H1 (cell line): ENCODE measurements around the gene ANKFN1. TPM values are rescaled to one million over a fixed set of nuclear protein-coding genes. Genes with fewer than 3 reads are reported as not detected.
A peak's percentile ranks its signal among the peaks of the same experiment; 100 is the strongest.

Experiments
- CTCF ChIA-PET: fragments of 300-600 bp; sonication (Branson Sonifier 250); formaldehyde crosslinking; loops from one replicate; lab custom pipeline; 2021; ENCODE audit not compliant: partially characterized antibody; lab: Charles Lee
- POLR2A ChIA-PET: fragments of 300-600 bp; sonication (Branson Sonifier 250); formaldehyde crosslinking; loops from one replicate; lab custom pipeline; 2021; ENCODE audit warnings: inconsistent platforms; ENCODE audit not compliant: partially characterized antibody; lab: Charles Lee
- DNase-seq, 2 experiments: peaks; one replicate each; pipeline versions ENCODE4 v3.0.0 to v3.0.0-alpha.2; 2010 to 2022; ENCODE audit warnings: low spot score in 2 of 2, low read depth in 1 of 2, mixed read lengths in 1 of 2
- FAIRE-seq: peaks from 2 replicates; lab custom pipeline; 2011; peaks lifted over from hg19 to GRCh38; lab: Jason Lieb, UNC
- H2AFZ ChIP-seq: 2 replicates; pipeline ENCODE4 v1.8.1; 2012; ENCODE audit warnings: low read length, inconsistent platforms
- H2AK5ac ChIP-seq: 2 replicates; pipeline ENCODE4 v1.6.1; 2013; ENCODE audit warnings: low read depth, low read length
- H2BK120ac ChIP-seq: replicated peaks from 2 replicates; pipeline ENCODE3; 2013; ENCODE audit warnings: low read depth, low read length, inconsistent platforms
- H2BK12ac ChIP-seq: 2 replicates; pipeline ENCODE4 v1.6.1; 2013; ENCODE audit warnings: low read depth, low read length
- H2BK15ac ChIP-seq: 2 replicates; pipeline ENCODE4 v1.6.1; 2013; ENCODE audit warnings: low read length
- H2BK20ac ChIP-seq: 2 replicates; pipeline ENCODE4 v1.6.1; 2013; ENCODE audit warnings: low read length
- H2BK5ac ChIP-seq: 2 replicates; pipeline ENCODE4 v1.6.1; 2013; ENCODE audit warnings: low read depth, low read length
- H3K14ac ChIP-seq: 2 replicates; pipeline ENCODE4 v1.6.1; 2013; ENCODE audit warnings: inconsistent platforms; ENCODE audit not compliant: insufficient read length
- H3K18ac ChIP-seq: 2 replicates; pipeline ENCODE4 v1.6.1; 2013; ENCODE audit warnings: low read length; ENCODE audit errors: extremely low read depth
- H3K23ac ChIP-seq: 2 replicates; pipeline ENCODE4 v1.6.1; 2013; ENCODE audit warnings: inconsistent platforms; ENCODE audit not compliant: insufficient read length
- H3K23me2 ChIP-seq: 2 replicates; pipeline ENCODE4 v1.6.1; 2013; ENCODE audit warnings: low read depth, low read length
- H3K27ac ChIP-seq: 2 replicates; pipeline ENCODE4 v1.6.1; 2011; ENCODE audit warnings: low read depth, low read length, inconsistent platforms
- H3K27me3 ChIP-seq, 4 experiments: replicated peaks in 1 of 4; 1 replicate in 1 of 4; 2 replicates in 3 of 4; pipeline versions ENCODE4 v1.6.1 to v1.8.1; 2011 to 2013; ENCODE audit warnings: low read length in 3 of 4, mild to moderate bottlenecking in 3 of 4, inconsistent platforms in 2 of 4, mixed read lengths in 2 of 4, moderate library complexity in 1 of 4; ENCODE audit not compliant: control insufficient read depth in 3 of 4, insufficient read depth in 3 of 4; ENCODE audit errors: extremely low read depth in 1 of 4
- H3K36me3 ChIP-seq, 4 experiments: 2 replicates each; pipeline versions ENCODE4 v1.6.1 to v1.8.1; 2011 to 2013; ENCODE audit warnings: mild to moderate bottlenecking in 4 of 4, low read length in 3 of 4, moderate library complexity in 2 of 4, control low read depth in 1 of 4, inconsistent platforms in 1 of 4; ENCODE audit not compliant: insufficient read depth in 4 of 4, control insufficient read depth in 2 of 4
- H3K4ac ChIP-seq: replicated peaks from 2 replicates; pipeline ENCODE3; 2013; ENCODE audit warnings: low read length, low read depth, mixed read lengths, inconsistent platforms; ENCODE audit not compliant: insufficient read length
- H3K4me1 ChIP-seq, 4 experiments: replicated peaks in 1 of 4; 1 replicate in 1 of 4; 2 replicates in 3 of 4; pipeline versions ENCODE4 v1.6.1 to v1.8.1; 2011 to 2013; ENCODE audit warnings: low read length in 3 of 4, inconsistent platforms in 2 of 4, mixed read lengths in 1 of 4; ENCODE audit not compliant: insufficient read depth in 4 of 4, control insufficient read depth in 3 of 4
- H3K4me2 ChIP-seq, 2 experiments: 2 replicates each; pipeline versions ENCODE4 v1.6.1 to v1.8.1; 2011 to 2013; ENCODE audit warnings: low read depth in 2 of 2, low read length in 2 of 2, control low read depth in 1 of 2, inconsistent platforms in 1 of 2, mild to moderate bottlenecking in 1 of 2; ENCODE audit not compliant: insufficient read depth in 1 of 2
- H3K4me3 ChIP-seq, 4 experiments: fragments of 200-600, 300-600 bp in 1 of 4; sonication (generic), shearing (Covaris generic), sonication (Bioruptor Twin) in 1 of 4; 2 replicates each; pipeline versions ENCODE4 v1.5.1 to v1.8.1; 2011 to 2016; ENCODE audit warnings: low read length in 4 of 4, low read depth in 3 of 4, control low read depth in 2 of 4, inconsistent platforms in 2 of 4, mild to moderate bottlenecking in 2 of 4, mixed read lengths in 1 of 4, moderate library complexity in 1 of 4; ENCODE audit not compliant: insufficient read depth in 2 of 4; ENCODE audit errors: extremely low read depth in 1 of 4
- H3K56ac ChIP-seq: replicated peaks from 2 replicates; pipeline ENCODE3; 2013; ENCODE audit warnings: low read depth, mild to moderate bottlenecking, mixed read lengths, low read length, inconsistent platforms; ENCODE audit not compliant: insufficient read length
- H3K79me1 ChIP-seq: 2 replicates; pipeline ENCODE4 v1.6.1; 2013; ENCODE audit warnings: low read depth, low read length, control low read depth
- H3K79me2 ChIP-seq, 2 experiments: 2 replicates each; pipeline versions ENCODE4 v1.6.1 to v1.8.1; 2012 to 2013; ENCODE audit warnings: low read length in 2 of 2, mild to moderate bottlenecking in 2 of 2, inconsistent platforms in 1 of 2; ENCODE audit not compliant: insufficient read depth in 2 of 2, control insufficient read depth in 1 of 2
- H3K9ac ChIP-seq, 4 experiments: replicated peaks in 1 of 4; 1 replicate in 1 of 4; 2 replicates in 3 of 4; pipeline versions ENCODE4 v1.6.1 to v1.8.1; 2011 to 2013; ENCODE audit warnings: low read depth in 3 of 4, low read length in 3 of 4, control low read depth in 2 of 4, mild to moderate bottlenecking in 2 of 4, moderate library complexity in 2 of 4, inconsistent platforms in 1 of 4; ENCODE audit errors: extremely low read depth in 1 of 4
- H3K9me3 ChIP-seq, 2 experiments: 2 replicates each; pipeline versions ENCODE4 v1.6.1 to v1.8.1; 2012 to 2013; ENCODE audit warnings: mild to moderate bottlenecking in 2 of 2, moderate library complexity in 2 of 2, control low read depth in 1 of 2, inconsistent platforms in 1 of 2, low read depth in 1 of 2, low read length in 1 of 2, mixed read lengths in 1 of 2; ENCODE audit not compliant: insufficient read depth in 2 of 2
- H4K20me1 ChIP-seq, 2 experiments: replicated peaks in 1 of 2; 2 replicates each; pipeline versions ENCODE3 to v1.8.1; 2011 to 2013; ENCODE audit warnings: inconsistent platforms in 2 of 2, low read length in 2 of 2, mild to moderate bottlenecking in 1 of 2; ENCODE audit not compliant: insufficient read depth in 2 of 2, control insufficient read depth in 1 of 2
- H4K5ac ChIP-seq: 2 replicates; pipeline ENCODE4 v1.6.1; 2013; ENCODE audit warnings: low read length, low read depth, mixed read lengths, inconsistent platforms; ENCODE audit not compliant: insufficient read length
- H4K8ac ChIP-seq: 2 replicates; pipeline ENCODE4 v1.8.0; 2013; ENCODE audit warnings: mild to moderate bottlenecking, moderate library complexity, low read length, inconsistent platforms; ENCODE audit not compliant: insufficient read depth; ENCODE audit errors: extremely low read depth
- H4K91ac ChIP-seq: replicated peaks from 2 replicates; pipeline ENCODE3; 2013; ENCODE audit warnings: low read length, mixed read lengths, inconsistent platforms; ENCODE audit not compliant: insufficient read length
- GTF2F1 ChIP-seq: IDR thresholded peaks from 2 replicates; pipeline ENCODE4 v1.6.1; 2012; ENCODE audit warnings: low read depth, low read length, improper control_type of control experiment, borderline replicate concordance
- RAD21 ChIP-seq, 2 experiments: IDR thresholded peaks in 1 of 2; conservative IDR thresholded peaks in 1 of 2; 2 replicates each; pipeline ENCODE4 v1.6.1; 2011; ENCODE audit warnings: low read depth in 2 of 2, low read length in 2 of 2, improper control_type of control experiment in 1 of 2, inconsistent platforms in 1 of 2, mild to moderate bottlenecking in 1 of 2, moderate library complexity in 1 of 2
- WGBS, 2 experiments: shearing (Covaris generic) in 1 of 2; methylation state at CpG; one replicate each; pipeline versions ENCODE4 v1.1.6 to v1.1.7; 2013 to 2015; ENCODE audit warnings: low lambda C conversion rate in 2 of 2, mixed read lengths in 2 of 2, inconsistent platforms in 1 of 2, low coverage in 1 of 2, missing lambda C conversion rate in 1 of 2; ENCODE audit not compliant: insufficient replicate concordance in 2 of 2, insufficient coverage in 1 of 2, insufficient read length in 1 of 2; ENCODE audit errors: extremely low coverage in 1 of 2, missing lambda C conversion rate in 1 of 2; 5-methylcytosine and 5-hydroxymethylcytosine counted together
- polyA plus RNA-seq, 7 experiments: library from polyadenylated mRNA; depleted of rRNA in 3 of 7; stranded (reverse) in 5 of 7; unstranded in 2 of 7; fragments of >200 nt in 5 of 7; fragments of 200-250 nt in 2 of 7; gene quantifications; 1 replicate in 5 of 7; 2 replicates in 1 of 7; 4 replicates in 1 of 7; pipeline versions ENCODE4 v1.2.1 to v1.2.3, GENCODE V29; 2011 to 2013; ENCODE audit warnings: missing spikeins in 2 of 7, mixed read lengths in 2 of 7
- total RNA-seq: library from RNA; stranded (reverse); fragmentation: NEBNext Ultra II Directional; extraction: Animal tissue kit (Norgen Biotek cat#: 25700); gene quantifications from 2 replicates; pipeline ENCODE4 v1.2.1, GENCODE V29; 2021
- TF ChIP-seq, protein P1 (sequence below), 3 experiments: IDR thresholded peaks; 1 replicate in 2 of 3; 2 replicates in 1 of 3; pipeline versions ENCODE4 v1.5.1 to v1.6.1; 2011; ENCODE audit warnings: low read length in 3 of 3, mild to moderate bottlenecking in 3 of 3, inconsistent platforms in 2 of 3, low read depth in 1 of 3, moderate library complexity in 1 of 3; ENCODE audit not compliant: insufficient read depth in 1 of 3; ENCODE audit errors: control extremely low read depth in 1 of 3

The ANKFN1 gene
- total and polyA plus RNA-seq, 2 of the 8 experiments (the other 6 are each of a cell fraction or from before 2014, with no cell fraction given), result not detected

GRCh38 chr17:56231693-56232092 is 78.4 kb downstream of the ANKFN1 start:
- Histone ChIP-seq H3K27ac (no peak overlapping the region), H3K56ac (no peak overlapping the region), H4K20me1 (no peaks in the 10 kb centered on the region)
- CTCF ChIA-PET, result interaction anchor here (0.6 to 2.0 kb wide), 9 partner anchors 12 to 107 kb away, joined by 3 to 5 read pairs (median 3); no protein-coding TSS in a partner anchor
- TF ChIP-seq RAD21 (IDR thresholded peaks at IDR 0.05 in 1 of 2, conservative IDR thresholded peaks at IDR 0.05 in 1 of 2; ENCODE audit: low read depth in 2 of 2, low read length in 2 of 2) (peak in 1 of 2 experiments; percentile 31; a peak in 2 of 4 replicates), GTF2F1 (no peak)
- TF ChIP-seq, protein P1, sequence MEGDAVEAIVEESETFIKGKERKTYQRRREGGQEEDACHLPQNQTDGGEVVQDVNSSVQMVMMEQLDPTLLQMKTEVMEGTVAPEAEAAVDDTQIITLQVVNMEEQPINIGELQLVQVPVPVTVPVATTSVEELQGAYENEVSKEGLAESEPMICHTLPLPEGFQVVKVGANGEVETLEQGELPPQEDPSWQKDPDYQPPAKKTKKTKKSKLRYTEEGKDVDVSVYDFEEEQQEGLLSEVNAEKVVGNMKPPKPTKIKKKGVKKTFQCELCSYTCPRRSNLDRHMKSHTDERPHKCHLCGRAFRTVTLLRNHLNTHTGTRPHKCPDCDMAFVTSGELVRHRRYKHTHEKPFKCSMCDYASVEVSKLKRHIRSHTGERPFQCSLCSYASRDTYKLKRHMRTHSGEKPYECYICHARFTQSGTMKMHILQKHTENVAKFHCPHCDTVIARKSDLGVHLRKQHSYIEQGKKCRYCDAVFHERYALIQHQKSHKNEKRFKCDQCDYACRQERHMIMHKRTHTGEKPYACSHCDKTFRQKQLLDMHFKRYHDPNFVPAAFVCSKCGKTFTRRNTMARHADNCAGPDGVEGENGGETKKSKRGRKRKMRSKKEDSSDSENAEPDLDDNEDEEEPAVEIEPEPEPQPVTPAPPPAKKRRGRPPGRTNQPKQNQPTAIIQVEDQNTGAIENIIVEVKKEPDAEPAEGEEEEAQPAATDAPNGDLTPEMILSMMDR (IDR thresholded peaks at IDR 0.05; ENCODE audit: control extremely low read depth in 1 of 3, insufficient read depth in 1 of 3, low read depth in 1 of 3, low read length in 3 of 3), result peak in 1 of 3 experiments; percentile 32; a peak in 1 of 4 replicates
- TF ChIP-seq, all 59 proteins: peak for 2
- no peak overlapping the region for H3K14ac ChIP-seq
- no peak overlapping the region for H2BK15ac ChIP-seq
- no peak overlapping the region for H3K4ac ChIP-seq
- DNase-seq (no peak), FAIRE-seq (no peak)
- no peak overlapping the region for H4K8ac ChIP-seq
- no peak overlapping the region for H2AK5ac ChIP-seq
- H4K91ac ChIP-seq, result no peak overlapping the region
- H3K79me2 ChIP-seq, result no peaks in the 10 kb centered on the region
- no peak overlapping the region for H4K5ac ChIP-seq
- no peak overlapping the region for H2BK20ac ChIP-seq
- H2BK120ac ChIP-seq, result no peak overlapping the region
- H2AFZ ChIP-seq, result no peak overlapping the region
- H3K23ac ChIP-seq, result no peak overlapping the region
- no peaks in the 10 kb centered on the region for H3K23me2 ChIP-seq
- no peaks in the 10 kb centered on the region for H3K27me3 ChIP-seq
- no peaks in the 10 kb centered on the region for H3K79me1 ChIP-seq
- H3K36me3 ChIP-seq, result no peaks in the 10 kb centered on the region
- H3K9ac ChIP-seq, result no peak overlapping the region
- no peak overlapping the region for H3K18ac ChIP-seq
- H2BK5ac ChIP-seq, result no peak overlapping the region
- POLR2A ChIA-PET, result no interaction called here
- no peaks in the 10 kb centered on the region for H3K9me3 ChIP-seq
- H3K4me2 ChIP-seq, result no peak overlapping the region
- no peak overlapping the region for H3K4me3 ChIP-seq
- 86% methylated on average over 5 of the region's 5 CpGs; no CpG with 5 or more reads in 1 of the 2 experiments for WGBS, 2 experiments
- H2BK12ac ChIP-seq, result no peak overlapping the region
- H3K4me1 ChIP-seq, result peaks cover 0 to 5% (median 0%) of the 10 kb centered on the region in 4 experiments; a peak in 1 of 7 replicates
